ENCODE data around the gene CSNK1A1. TPM values are rescaled to one million over a fixed set of nuclear protein-coding genes. Genes with fewer than 3 reads are reported as not detected.

CSNK1A1 gene
- total and polyA plus RNA-seq, 2 of the 4 experiments (the other 2 are of a cell fraction), result 140 to 419 TPM

DNA sequence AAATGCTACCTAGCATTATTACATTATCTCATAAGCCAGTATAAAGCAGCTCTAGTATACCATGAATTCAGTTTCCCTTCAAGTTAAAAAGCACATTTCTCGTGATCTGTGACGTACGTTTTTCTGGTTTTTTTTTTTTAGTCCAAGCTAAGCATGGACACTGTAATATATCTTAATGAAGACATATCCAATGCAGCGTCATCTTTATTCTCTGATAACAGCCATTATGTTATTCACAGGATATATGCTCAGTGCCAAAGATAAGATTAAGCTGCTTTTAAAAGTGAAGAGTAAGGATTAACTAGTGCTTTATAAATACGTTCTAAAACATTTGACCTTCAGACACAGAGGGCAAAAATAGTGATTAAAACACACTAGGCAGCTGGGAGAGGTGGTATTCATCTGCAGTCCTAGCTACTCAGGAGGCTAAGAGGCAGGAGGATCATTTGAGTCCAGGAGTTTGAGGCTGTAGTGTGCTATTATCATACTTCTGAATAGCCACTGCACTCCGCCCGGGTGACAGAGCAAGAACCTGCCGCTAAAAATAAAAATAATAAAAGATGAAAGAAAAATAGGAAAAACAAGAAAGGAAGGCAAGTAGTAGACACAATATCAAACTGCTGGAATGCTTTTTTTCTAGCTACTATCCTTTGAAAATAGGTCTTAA is 7.7 kb downstream of the CSNK1A1 start:
- no peak overlapping the region for H2BK15ac ChIP-seq (ENCODE audit: low read depth, low read length)
- no peak overlapping the region for H2AK9ac ChIP-seq (replicated peaks; ENCODE audit: low read depth, low read length, poor library complexity)
- H3K23ac ChIP-seq (ENCODE audit: low read depth, low read length), result no peak overlapping the region
- peak overlapping the region; percentile 66 for H3K4me2 ChIP-seq (ENCODE audit: low read depth, low read length)
- DNase-seq, result no peak
- H3K4me3 ChIP-seq (ENCODE audit: insufficient read depth, low read depth, low read length), result no peak overlapping the region
- no peak overlapping the region for H3K4ac ChIP-seq (ENCODE audit: low read depth, low read length)
- no peak overlapping the region for H4K5ac ChIP-seq (ENCODE audit: low read depth, low read length)
- H3K27ac ChIP-seq (ENCODE audit: insufficient read depth, low read length), result no peak overlapping the region
- in situ Hi-C loops (cut with MboI; ENCODE audit: low sequenced_read_pairs), result no loop called here
- no peak overlapping the region for H2AK5ac ChIP-seq (ENCODE audit: low read depth, low read length)
- CTCF ChIA-PET, result interaction anchor here (0.7 kb wide), 2 partner anchors 13 to 19 kb away, joined by 3 to 4 read pairs; no protein-coding TSS in a partner anchor
- peaks cover 13% of the 10 kb centered on the region for H3K4me1 ChIP-seq (ENCODE audit: control insufficient read depth, insufficient read depth, low read length)
- BruUV-seq (replicated peaks), result no TSS peak
- H2AFZ ChIP-seq (replicated peaks; ENCODE audit: low read length, poor library complexity), result no peak overlapping the region
- no peaks in the 10 kb centered on the region for H3K9me3 ChIP-seq (ENCODE audit: control insufficient read depth, insufficient read depth, low read length)
- no peak overlapping the region for H2BK5ac ChIP-seq (ENCODE audit: low read depth, low read length, poor library complexity, severe bottlenecking)
- H3K18ac ChIP-seq (ENCODE audit: low read depth, low read length), result no peak overlapping the region
- peaks cover 94% of the 10 kb centered on the region for H4K20me1 ChIP-seq (ENCODE audit: insufficient read depth, low read length)
- TF ChIP-seq NFE2L2 (IDR thresholded peaks at IDR 0.05; ENCODE audit: low read depth, low read length) (no peak), POLR2A (IDR thresholded peaks at IDR 0.05; ENCODE audit: low read depth, low read length) (peak; percentile 49), SMC3 (IDR thresholded peaks at IDR 0.05; ENCODE audit: low read depth, low read length) (no peak)
- no peak overlapping the region for H3K14ac ChIP-seq (replicated peaks; ENCODE audit: low read depth, low read length)
- H3K79me1 ChIP-seq (ENCODE audit: low read depth in 1 of 2, low read length in 2 of 2), result peaks cover 0 to 10% of the 10 kb centered on the region in 2 experiments; a peak in 1 of 4 replicates
- dilution Hi-C loops (cut with HindIII; ENCODE audit: low sequenced_read_pairs, unreplicated experiment), result no loop called here
- no peak overlapping the region for H3K56ac ChIP-seq (ENCODE audit: extremely low read depth, insufficient read depth, low read length)
- ATAC-seq (ENCODE audit: low read depth), result no peak
- H2BK120ac ChIP-seq (ENCODE audit: low read depth, low read length), result no peak overlapping the region
- H4K91ac ChIP-seq (ENCODE audit: insufficient read depth, low read depth, low read length), result no peak overlapping the region
- no peak overlapping the region for H3K9ac ChIP-seq (ENCODE audit: low read depth, low read length)
- 81% methylated on average over 2 of the region's 8 CpGs; no CpG with 5 or more reads in 1 of the 2 experiments for WGBS, 2 experiments (ENCODE audit: extremely low coverage in 2 of 2, insufficient read length in 1 of 2)
- H2BK20ac ChIP-seq (ENCODE audit: low read depth, low read length), result no peak overlapping the region
- H4K8ac ChIP-seq (ENCODE audit: low read depth in 2 of 2, low read length in 2 of 2), result no peak overlapping the region
- H3K9me1 ChIP-seq (ENCODE audit: insufficient read depth, low read length), result peaks cover 10% of the 10 kb centered on the region
- intact Hi-C loops (cut with micrococcal nuclease), result no loop called here
- POLR2A ChIA-PET (ENCODE audit: unreplicated experiment), result interaction anchor here (0.6 kb wide), 3 partner anchors 12 to 52 kb away, joined by 3 to 9 read pairs (median 4); no protein-coding TSS in a partner anchor
- H3K36me3 ChIP-seq (ENCODE audit: control insufficient read depth, insufficient read depth, low read length), result peaks cover 41% of the 10 kb centered on the region
- H3K27me3 ChIP-seq (ENCODE audit: control insufficient read depth, insufficient read depth, low read length), result no peaks in the 10 kb centered on the region
